D721Med (cell line): ENCODE measurements around the gene PDE11A.

Source experiments
- DNase-seq: peaks from one replicate; pipeline ENCODE4 v3.0.0; 2011; ENCODE audit warnings: low spot score; ENCODE audit not compliant: insufficient read length
- FAIRE-seq: peaks from 2 replicates; lab custom pipeline; 2011; peaks lifted over from hg19 to GRCh38; lab: Jason Lieb, UNC
- TF ChIP-seq, protein P1 (sequence below): IDR thresholded peaks from 2 replicates; pipeline ENCODE4 v1.5.1; 2012; ENCODE audit warnings: mild to moderate bottlenecking, control low read depth; ENCODE audit not compliant: insufficient read depth; ENCODE audit errors: missing control alignments

The PDE11A gene

GRCh38 chr2:178009813-178010212, 62.8 kb downstream of the PDE11A start:
- FAIRE-seq (no peak), DNase-seq (no peak)
- TF ChIP-seq, protein P1, sequence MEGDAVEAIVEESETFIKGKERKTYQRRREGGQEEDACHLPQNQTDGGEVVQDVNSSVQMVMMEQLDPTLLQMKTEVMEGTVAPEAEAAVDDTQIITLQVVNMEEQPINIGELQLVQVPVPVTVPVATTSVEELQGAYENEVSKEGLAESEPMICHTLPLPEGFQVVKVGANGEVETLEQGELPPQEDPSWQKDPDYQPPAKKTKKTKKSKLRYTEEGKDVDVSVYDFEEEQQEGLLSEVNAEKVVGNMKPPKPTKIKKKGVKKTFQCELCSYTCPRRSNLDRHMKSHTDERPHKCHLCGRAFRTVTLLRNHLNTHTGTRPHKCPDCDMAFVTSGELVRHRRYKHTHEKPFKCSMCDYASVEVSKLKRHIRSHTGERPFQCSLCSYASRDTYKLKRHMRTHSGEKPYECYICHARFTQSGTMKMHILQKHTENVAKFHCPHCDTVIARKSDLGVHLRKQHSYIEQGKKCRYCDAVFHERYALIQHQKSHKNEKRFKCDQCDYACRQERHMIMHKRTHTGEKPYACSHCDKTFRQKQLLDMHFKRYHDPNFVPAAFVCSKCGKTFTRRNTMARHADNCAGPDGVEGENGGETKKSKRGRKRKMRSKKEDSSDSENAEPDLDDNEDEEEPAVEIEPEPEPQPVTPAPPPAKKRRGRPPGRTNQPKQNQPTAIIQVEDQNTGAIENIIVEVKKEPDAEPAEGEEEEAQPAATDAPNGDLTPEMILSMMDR: no peak

- TF ChIP-seq, protein P1: no peak
- no peak for DNase-seq
- no peak for FAIRE-seq
Measured at GRCh38 chr2:178008636-178009289, 63.8 kb downstream of the PDE11A start.

DNA sequence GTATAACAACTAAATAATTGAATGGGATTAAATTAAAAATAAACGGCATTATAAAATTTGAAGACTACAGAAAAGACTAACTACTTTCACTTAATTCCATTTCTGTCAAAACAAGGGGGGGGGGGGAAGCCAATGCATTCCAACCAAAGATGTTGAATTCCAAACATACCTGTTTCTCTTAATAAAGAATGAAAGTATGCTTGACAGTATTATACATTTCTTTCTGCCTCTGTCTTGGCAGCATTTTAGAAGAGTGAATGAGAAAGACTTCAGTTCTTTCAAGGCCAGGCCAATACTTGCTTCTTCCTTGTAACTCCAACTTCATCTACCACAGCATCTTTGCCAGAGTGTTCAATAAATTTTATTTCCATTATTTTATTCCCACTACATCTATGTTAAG, 65.9 kb downstream of the PDE11A start:
- FAIRE-seq (no peak), DNase-seq (no peak)
- TF ChIP-seq, protein P1: no peak

DNA sequence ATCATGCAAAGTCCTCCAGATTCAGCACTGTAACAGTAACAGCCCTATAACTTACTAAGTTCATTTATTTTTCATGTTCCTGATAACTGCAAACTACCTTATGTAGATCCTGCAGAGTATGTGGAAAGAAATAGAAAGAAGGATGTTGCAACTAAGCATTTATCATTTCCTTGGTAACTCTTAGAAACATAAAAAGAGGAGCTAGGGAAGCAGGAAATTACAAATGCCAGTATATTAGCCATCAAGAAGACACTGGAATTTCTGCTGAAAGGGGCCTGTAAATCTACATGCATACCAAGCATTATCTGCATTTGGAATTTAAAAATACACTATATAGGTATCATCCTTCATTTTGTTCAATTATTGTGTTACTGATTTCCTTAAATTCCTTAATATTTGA, 66.8 kb downstream of the PDE11A start:
- no peak for FAIRE-seq
- TF ChIP-seq, protein P1: no peak
- DNase-seq: no peak

DNA sequence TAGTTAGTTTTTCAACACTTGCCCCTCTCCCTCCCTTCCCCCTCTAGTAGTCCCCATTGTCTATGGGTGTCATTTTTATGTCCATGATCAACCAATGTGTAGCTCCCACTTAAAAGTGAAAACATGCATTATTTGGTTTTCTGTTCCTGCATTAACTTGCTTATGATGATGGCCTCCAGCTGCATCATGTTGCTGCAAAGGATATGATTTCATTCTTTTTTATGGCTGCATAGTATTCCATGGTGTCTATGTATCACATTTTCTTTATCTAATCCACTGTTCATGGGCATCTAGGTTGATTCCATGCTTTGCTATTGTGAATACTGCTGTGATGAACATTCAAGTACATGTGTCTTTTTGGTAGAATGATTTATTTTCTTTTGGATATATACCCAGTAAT, 70.5 kb downstream of the PDE11A start:
- no peak for FAIRE-seq
- TF ChIP-seq, protein P1: no peak
- no peak for DNase-seq

DNA sequence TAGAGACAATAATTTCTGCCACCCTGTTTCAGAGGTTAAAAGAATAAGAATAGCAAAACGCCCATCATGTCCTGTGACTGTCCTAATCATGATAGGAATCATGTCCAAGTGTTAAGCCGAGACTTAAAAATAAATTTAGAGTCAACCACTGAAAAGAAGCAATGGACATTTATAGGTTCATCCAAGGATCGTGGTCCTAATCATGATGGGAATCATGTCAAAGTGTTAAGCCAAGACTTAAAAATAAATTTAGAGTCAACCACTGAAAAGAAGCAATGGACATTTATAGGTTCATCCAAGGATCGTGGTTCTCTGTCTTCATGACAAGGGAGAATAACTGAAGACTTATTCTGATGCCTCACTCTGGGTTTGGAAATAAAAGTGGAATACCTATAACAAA, 73.6 kb downstream of the PDE11A start:
- no peak for DNase-seq
- TF ChIP-seq, protein P1: no peak
- peak; percentile 16 for FAIRE-seq

GRCh38 chr2:177998006-177998405, 74.6 kb downstream of the PDE11A start:
- peak; percentile 51 for FAIRE-seq
- no peak for DNase-seq
- TF ChIP-seq, protein P1: no peak
